Stimulated activated memory B cell treated with anti-CD40 and anti-IgM and Interleukin-4, amounts not matched to agents 10 μg/mL and 1 μg/mL and 100 μg/mL, for 72 hours (primary cell): ENCODE data around the gene ABHD14A.

ENCODE experiments used
- ATAC-seq: fragments of 150-1000 bp; cut with Tn5 transposase; 2 replicates; pipeline ENCODE4 v1.10.0; 2021
- H3K27ac Mint-ChIP-seq: one replicate; pipeline ENCODE4 v1.8.0; 2022; ENCODE audit warnings: mild to moderate bottlenecking, mixed read lengths
- H3K27me3 Mint-ChIP-seq: one replicate; pipeline ENCODE4 v1.8.0; 2022; ENCODE audit warnings: mixed read lengths
- H3K36me3 Mint-ChIP-seq: one replicate; pipeline ENCODE4 v1.8.0; 2022; ENCODE audit warnings: mixed read lengths
- H3K4me1 Mint-ChIP-seq: one replicate; pipeline ENCODE4 v1.8.0; 2022; ENCODE audit warnings: mixed read lengths
- H3K4me3 Mint-ChIP-seq: one replicate; pipeline ENCODE4 v1.8.0; 2022; ENCODE audit warnings: mild to moderate bottlenecking, moderate library complexity, mixed read lengths
- H3K9me3 Mint-ChIP-seq: one replicate; pipeline ENCODE4 v1.8.0; 2022; ENCODE audit warnings: mixed read lengths

The ABHD14A gene

GRCh38 chr3:51946796-51947195 is 28.1 kb upstream of the ABHD14A start:
- no peak overlapping the region for H3K27ac Mint-ChIP-seq
- peaks cover under 1% of the 10 kb centered on the region for H3K27me3 Mint-ChIP-seq
- no peaks in the 10 kb centered on the region for H3K9me3 Mint-ChIP-seq
- no peak overlapping the region for H3K4me3 Mint-ChIP-seq
- ATAC-seq, result no peak
- H3K4me1 Mint-ChIP-seq, result peaks cover 14% of the 10 kb centered on the region
- peaks cover 35% of the 10 kb centered on the region for H3K36me3 Mint-ChIP-seq

- Mint-ChIP-seq H3K4me1 (peaks cover 9% of the 10 kb centered on the region), H3K9me3 (no peaks in the 10 kb centered on the region), H3K27me3 (peaks cover 6% of the 10 kb centered on the region), H3K36me3 (peaks cover 35% of the 10 kb centered on the region), H3K4me3 (no peak overlapping the region), H3K27ac (no peak overlapping the region)
- ATAC-seq, result no peak
These were observed 27.5 kb upstream of the ABHD14A start for GRCh38 chr3:51947215-51947900.

- Mint-ChIP-seq H3K4me1 (peaks cover 1% of the 10 kb centered on the region), H3K9me3 (no peaks in the 10 kb centered on the region), H3K4me3 (no peak overlapping the region), H3K27me3 (peaks cover 12% of the 10 kb centered on the region), H3K36me3 (peaks cover 35% of the 10 kb centered on the region), H3K27ac (no peak overlapping the region)
- no peak for ATAC-seq
These were observed 26.8 kb upstream of the ABHD14A start for GRCh38 chr3:51948016-51948580.

- peaks cover 22% of the 10 kb centered on the region for H3K27me3 Mint-ChIP-seq
- no peak overlapping the region for H3K4me3 Mint-ChIP-seq
- no peak for ATAC-seq
- H3K27ac Mint-ChIP-seq, result no peak overlapping the region
- H3K4me1 Mint-ChIP-seq, result no peaks in the 10 kb centered on the region
- H3K9me3 Mint-ChIP-seq, result no peaks in the 10 kb centered on the region
- peaks cover 33% of the 10 kb centered on the region for H3K36me3 Mint-ChIP-seq
These were observed 25.7 kb upstream of the ABHD14A start for GRCh38 chr3:51949121-51949520.

- Mint-ChIP-seq H3K9me3 (no peaks in the 10 kb centered on the region), H3K36me3 (peaks cover 19% of the 10 kb centered on the region), H3K4me1 (no peaks in the 10 kb centered on the region), H3K4me3 (no peak overlapping the region), H3K27me3 (peaks cover 38% of the 10 kb centered on the region), H3K27ac (no peak overlapping the region)
- ATAC-seq, result no peak
These were observed 24.0 kb upstream of the ABHD14A start for GRCh38 chr3:51950899-51951298.

- H3K4me3 Mint-ChIP-seq, result no peak overlapping the region
- peaks cover 5% of the 10 kb centered on the region for H3K36me3 Mint-ChIP-seq
- H3K27me3 Mint-ChIP-seq, result peaks cover 38% of the 10 kb centered on the region
- H3K9me3 Mint-ChIP-seq, result no peaks in the 10 kb centered on the region
- no peaks in the 10 kb centered on the region for H3K4me1 Mint-ChIP-seq
- ATAC-seq, result no peak
- H3K27ac Mint-ChIP-seq, result no peak overlapping the region
These were observed 21.4 kb upstream of the ABHD14A start for GRCh38 chr3:51953445-51953844.

- no peaks in the 10 kb centered on the region for H3K4me1 Mint-ChIP-seq
- H3K27me3 Mint-ChIP-seq, result peaks cover 38% of the 10 kb centered on the region
- H3K9me3 Mint-ChIP-seq, result no peaks in the 10 kb centered on the region
- peaks cover 7% of the 10 kb centered on the region for H3K36me3 Mint-ChIP-seq
- ATAC-seq, result no peak
- H3K27ac Mint-ChIP-seq, result no peak overlapping the region
- no peak overlapping the region for H3K4me3 Mint-ChIP-seq
These were observed 20.8 kb upstream of the ABHD14A start for GRCh38 chr3:51954105-51954504.

- Mint-ChIP-seq H3K27ac (no peak overlapping the region), H3K4me1 (no peaks in the 10 kb centered on the region), H3K9me3 (no peaks in the 10 kb centered on the region), H3K4me3 (no peak overlapping the region), H3K36me3 (peaks cover 7% of the 10 kb centered on the region), H3K27me3 (peaks cover 38% of the 10 kb centered on the region)
- no peak for ATAC-seq
These were observed 20.2 kb upstream of the ABHD14A start for GRCh38 chr3:51954713-51955112.

- Mint-ChIP-seq H3K36me3 (peaks cover 7% of the 10 kb centered on the region), H3K4me3 (peak within 1 kb of the TSS; percentile 56), H3K27ac (no peak within 1 kb of the TSS), H3K27me3 (peaks cover 38% of the 10 kb centered on the region), H3K4me1 (no peaks in the 10 kb centered on the region), H3K9me3 (no peaks in the 10 kb centered on the region)
- no peak for ATAC-seq
These were observed 19.5 kb upstream of the ABHD14A start, which contains the start of gene GPR62 for GRCh38 chr3:51955175-51955892. TSS of gene GPR62 (plus strand) at chr3:51955381. CDS start at chr3:51955653, 272 bp downstream.

GRCh38 chr3:51955893-51956770 is 18.7 kb upstream of the ABHD14A start:
- peaks cover 7% of the 10 kb centered on the region for H3K36me3 Mint-ChIP-seq
- ATAC-seq, result peak; percentile 69
- H3K4me3 Mint-ChIP-seq, result peak overlapping the region; percentile 56
- no peak overlapping the region for H3K27ac Mint-ChIP-seq
- H3K27me3 Mint-ChIP-seq, result peaks cover 38% of the 10 kb centered on the region
- H3K4me1 Mint-ChIP-seq, result no peaks in the 10 kb centered on the region
- no peaks in the 10 kb centered on the region for H3K9me3 Mint-ChIP-seq

- no peak for ATAC-seq
- no peaks in the 10 kb centered on the region for H3K9me3 Mint-ChIP-seq
- no peak overlapping the region for H3K27ac Mint-ChIP-seq
- H3K4me1 Mint-ChIP-seq, result no peaks in the 10 kb centered on the region
- peaks cover 29% of the 10 kb centered on the region for H3K27me3 Mint-ChIP-seq
- H3K4me3 Mint-ChIP-seq, result no peak overlapping the region
- H3K36me3 Mint-ChIP-seq, result peaks cover 7% of the 10 kb centered on the region
These were observed 17.2 kb upstream of the ABHD14A start for GRCh38 chr3:51957520-51958205.

- ATAC-seq, result no peak
- peaks cover 7% of the 10 kb centered on the region for H3K36me3 Mint-ChIP-seq
- H3K27me3 Mint-ChIP-seq, result peaks cover 18% of the 10 kb centered on the region
- no peak overlapping the region for H3K4me3 Mint-ChIP-seq
- no peaks in the 10 kb centered on the region for H3K4me1 Mint-ChIP-seq
- H3K27ac Mint-ChIP-seq, result no peak overlapping the region
- H3K9me3 Mint-ChIP-seq, result no peaks in the 10 kb centered on the region
These were observed 16.0 kb upstream of the ABHD14A start for GRCh38 chr3:51958603-51959521.

GRCh38 chr3:51959651-51960050 is 15.2 kb upstream of the ABHD14A start:
- ATAC-seq, result no peak
- Mint-ChIP-seq H3K4me1 (no peaks in the 10 kb centered on the region), H3K9me3 (no peaks in the 10 kb centered on the region), H3K4me3 (no peak overlapping the region), H3K36me3 (peaks cover 7% of the 10 kb centered on the region), H3K27me3 (peaks cover 10% of the 10 kb centered on the region), H3K27ac (no peak overlapping the region)

GRCh38 chr3:51960386-51960785 is 14.5 kb upstream of the ABHD14A start:
- no peak overlapping the region for H3K27ac Mint-ChIP-seq
- peaks cover 3% of the 10 kb centered on the region for H3K4me1 Mint-ChIP-seq
- peaks cover 3% of the 10 kb centered on the region for H3K27me3 Mint-ChIP-seq
- H3K4me3 Mint-ChIP-seq, result no peak overlapping the region
- no peaks in the 10 kb centered on the region for H3K9me3 Mint-ChIP-seq
- ATAC-seq, result no peak
- peaks cover 7% of the 10 kb centered on the region for H3K36me3 Mint-ChIP-seq
